ENCODE measurements around the gene MARK1.

GRCh38 chr1:220652995-220653394 is 125.1 kb downstream of the MARK1 start:
- TF ChIP-seq, protein P1, sequence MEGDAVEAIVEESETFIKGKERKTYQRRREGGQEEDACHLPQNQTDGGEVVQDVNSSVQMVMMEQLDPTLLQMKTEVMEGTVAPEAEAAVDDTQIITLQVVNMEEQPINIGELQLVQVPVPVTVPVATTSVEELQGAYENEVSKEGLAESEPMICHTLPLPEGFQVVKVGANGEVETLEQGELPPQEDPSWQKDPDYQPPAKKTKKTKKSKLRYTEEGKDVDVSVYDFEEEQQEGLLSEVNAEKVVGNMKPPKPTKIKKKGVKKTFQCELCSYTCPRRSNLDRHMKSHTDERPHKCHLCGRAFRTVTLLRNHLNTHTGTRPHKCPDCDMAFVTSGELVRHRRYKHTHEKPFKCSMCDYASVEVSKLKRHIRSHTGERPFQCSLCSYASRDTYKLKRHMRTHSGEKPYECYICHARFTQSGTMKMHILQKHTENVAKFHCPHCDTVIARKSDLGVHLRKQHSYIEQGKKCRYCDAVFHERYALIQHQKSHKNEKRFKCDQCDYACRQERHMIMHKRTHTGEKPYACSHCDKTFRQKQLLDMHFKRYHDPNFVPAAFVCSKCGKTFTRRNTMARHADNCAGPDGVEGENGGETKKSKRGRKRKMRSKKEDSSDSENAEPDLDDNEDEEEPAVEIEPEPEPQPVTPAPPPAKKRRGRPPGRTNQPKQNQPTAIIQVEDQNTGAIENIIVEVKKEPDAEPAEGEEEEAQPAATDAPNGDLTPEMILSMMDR (IDR thresholded peaks at IDR 0.05): no peak
- TF ChIP-seq POLR2A (IDR thresholded peaks at IDR 0.05) (no peak), EP300 (IDR thresholded peaks at IDR 0.05) (no peak)

All from tibial nerve (tissue), 4 donors.